Ishikawa (cell line): ENCODE data around the gene KLF18.

Source experiments
- CREB1 ChIP-seq: IDR thresholded peaks from 2 replicates; pipeline ENCODE4 v1.6.1; 2012; ENCODE audit warnings: low read depth
- EP300 ChIP-seq: IDR thresholded peaks from 2 replicates; pipeline ENCODE4 v1.6.1; 2012; ENCODE audit warnings: borderline replicate concordance
- FOXM1 ChIP-seq: IDR thresholded peaks from 2 replicates; pipeline ENCODE4 v1.6.1; 2012; ENCODE audit warnings: low read depth, borderline replicate concordance
- MAX ChIP-seq: IDR thresholded peaks from 2 replicates; pipeline ENCODE4 v1.6.1; 2012
- NFIC ChIP-seq: IDR thresholded peaks from 2 replicates; pipeline ENCODE4 v1.6.1; 2012
- REST ChIP-seq: IDR thresholded peaks from 2 replicates; pipeline ENCODE4 v1.6.1; 2012; ENCODE audit warnings: low read depth, mild to moderate bottlenecking
- TAF1 ChIP-seq: IDR thresholded peaks from 2 replicates; pipeline ENCODE4 v1.6.1; 2012; ENCODE audit warnings: low read depth, mild to moderate bottlenecking
- USF1 ChIP-seq: IDR thresholded peaks from 2 replicates; pipeline ENCODE4 v1.6.1; 2012
- ZBTB7A ChIP-seq: IDR thresholded peaks from 2 replicates; pipeline ENCODE4 v1.6.1; 2012; ENCODE audit warnings: low read depth

- no peak for TF ChIP-seq ZBTB7A
- TF ChIP-seq TAF1, result no peak
- TF ChIP-seq EP300, result no peak
- TF ChIP-seq REST, result no peak
- TF ChIP-seq MAX, result no peak
- no peak for TF ChIP-seq NFIC
- no peak for TF ChIP-seq FOXM1
- TF ChIP-seq USF1, result no peak
- no peak for TF ChIP-seq CREB1
These were observed 32.5 kb downstream of the KLF18 start for GRCh38 chr1:44108971-44109370.
